Gastrocnemius medialis (tissue), 4 donors: Measurements from ENCODE around the gene SAE1.

Experiments
- POLR2A ChIP-seq, 2 donors: fragments of 450-650 bp; IDR thresholded peaks; one replicate each; pipeline ENCODE4 v1.6.1; 2017; ENCODE audit warnings: antibody characterized with exemption in 2 of 2, mild to moderate bottlenecking in 2 of 2, moderate library complexity in 2 of 2
- TF ChIP-seq, protein P1 (sequence below), 5 experiments: fragments of 450-650 bp in 3 of 5; fragments of 200-600 bp in 2 of 5; sonication (generic) in 2 of 5; IDR thresholded peaks in 4 of 5; conservative IDR thresholded peaks in 1 of 5; 1 replicate in 4 of 5; 2 replicates in 1 of 5; pipeline ENCODE4 v1.5.1; 2016 to 2019; ENCODE audit warnings: antibody characterized with exemption in 5 of 5, mild to moderate bottlenecking in 3 of 5, moderate library complexity in 3 of 5

DNA sequence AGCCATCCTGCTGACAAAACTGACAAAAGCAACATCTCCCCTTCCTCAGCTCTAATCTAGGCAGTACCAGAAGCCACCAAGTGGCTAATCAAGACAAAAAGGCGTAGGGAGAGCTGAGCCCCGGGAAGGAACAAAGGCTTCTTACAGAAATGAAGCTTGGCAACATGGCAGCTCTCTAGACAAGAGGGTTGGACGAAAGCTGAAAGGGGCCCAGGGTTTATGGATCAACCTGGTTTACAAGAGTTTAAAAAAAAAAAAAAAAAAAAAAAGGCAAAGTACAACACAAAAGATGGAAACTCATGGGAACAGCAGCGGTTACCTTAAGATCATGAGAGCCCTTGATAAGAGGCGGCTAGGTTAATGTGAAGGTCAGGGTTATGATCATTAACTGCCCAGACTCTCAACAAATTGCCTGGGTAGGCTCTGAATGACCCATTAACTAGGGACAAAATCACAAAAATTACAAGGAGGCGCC, 31.0 kb upstream of the SAE1 start:
- TF ChIP-seq, protein P1, sequence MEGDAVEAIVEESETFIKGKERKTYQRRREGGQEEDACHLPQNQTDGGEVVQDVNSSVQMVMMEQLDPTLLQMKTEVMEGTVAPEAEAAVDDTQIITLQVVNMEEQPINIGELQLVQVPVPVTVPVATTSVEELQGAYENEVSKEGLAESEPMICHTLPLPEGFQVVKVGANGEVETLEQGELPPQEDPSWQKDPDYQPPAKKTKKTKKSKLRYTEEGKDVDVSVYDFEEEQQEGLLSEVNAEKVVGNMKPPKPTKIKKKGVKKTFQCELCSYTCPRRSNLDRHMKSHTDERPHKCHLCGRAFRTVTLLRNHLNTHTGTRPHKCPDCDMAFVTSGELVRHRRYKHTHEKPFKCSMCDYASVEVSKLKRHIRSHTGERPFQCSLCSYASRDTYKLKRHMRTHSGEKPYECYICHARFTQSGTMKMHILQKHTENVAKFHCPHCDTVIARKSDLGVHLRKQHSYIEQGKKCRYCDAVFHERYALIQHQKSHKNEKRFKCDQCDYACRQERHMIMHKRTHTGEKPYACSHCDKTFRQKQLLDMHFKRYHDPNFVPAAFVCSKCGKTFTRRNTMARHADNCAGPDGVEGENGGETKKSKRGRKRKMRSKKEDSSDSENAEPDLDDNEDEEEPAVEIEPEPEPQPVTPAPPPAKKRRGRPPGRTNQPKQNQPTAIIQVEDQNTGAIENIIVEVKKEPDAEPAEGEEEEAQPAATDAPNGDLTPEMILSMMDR (IDR thresholded peaks at IDR 0.05 in 4 of 5, conservative IDR thresholded peaks at IDR 0.05 in 1 of 5): no peak
- no peak for TF ChIP-seq POLR2A (IDR thresholded peaks at IDR 0.05)
